ENCODE results near the gene ALPP.
"Not testable (repeated sequence)": the region's sequence is repeated elsewhere in the genome, so short reads cannot be mapped to it uniquely, and the experiment has no call there.

ALPP gene

GRCh38 chr2:232382331-232383225 lies 4.0 kb downstream of the ALPP start:
- no peak for DNase-seq

- DNase-seq = no peak
These were observed 5.9 kb downstream of the ALPP start for GRCh38 chr2:232384466-232384865.

GRCh38 chr2:232385058-232385457 lies 6.5 kb downstream of the ALPP start:
- not testable (repeated sequence) for DNase-seq

GRCh38 chr2:232385660-232386489 lies 7.3 kb downstream of the ALPP start:
- no peak for DNase-seq

- no peak for DNase-seq
These were observed 7.9 kb downstream of the ALPP start for GRCh38 chr2:232386490-232386739.

- DNase-seq = no peak
These were observed 8.3 kb downstream of the ALPP start for GRCh38 chr2:232386740-232387450.

- no peak for DNase-seq
These were observed 9.1 kb downstream of the ALPP start for GRCh38 chr2:232387451-232388171.

GRCh38 chr2:232388324-232388891 lies 9.9 kb downstream of the ALPP start:
- no peak for DNase-seq

- no peak for DNase-seq
These were observed 10.8 kb downstream of the ALPP start for GRCh38 chr2:232389327-232389726.

- DNase-seq = no peak
These were observed 12.1 kb downstream of the ALPP start for GRCh38 chr2:232390661-232391060.

- no peak for DNase-seq
These were observed 15.0 kb downstream of the ALPP start for GRCh38 chr2:232393556-232393955.

- not testable (repeated sequence) for DNase-seq
These were observed 15.9 kb downstream of the ALPP start for GRCh38 chr2:232394431-232394830.

- DNase-seq = no peak
These were observed 17.0 kb downstream of the ALPP start for GRCh38 chr2:232395586-232395985.

- no peak for DNase-seq
These were observed 18.1 kb downstream of the ALPP start for GRCh38 chr2:232396683-232397082.

- no peak for DNase-seq
These were observed 19.9 kb downstream of the ALPP start for GRCh38 chr2:232398293-232399034.

GRCh38 chr2:232400256-232401015 lies 21.9 kb downstream of the ALPP start:
- no peak for DNase-seq

GRCh38 chr2:232402518-232402917 lies 24.0 kb downstream of the ALPP start:
- DNase-seq = no peak

- no peak for DNase-seq
These were observed 27.5 kb downstream of the ALPP start for GRCh38 chr2:232405943-232406510.

GRCh38 chr2:232406556-232407310 lies 28.2 kb downstream of the ALPP start, which contains the start of gene ALPG:
Gene ALPG (plus strand): TSS chr2:232406844. CDS start chr2:232406895, 51 bp downstream.
- no peak for DNase-seq

Measured in stimulated activated CD4-positive, alpha-beta T cell treated with anti-CD3 and anti-CD28 coated beads, Interleukin-4, amount 100 ng/mL, for 1 hour (primary cell).